AML-193 (cell line): Measurements from ENCODE around the gene RPP25.

Experiments used
- DNase-seq, 2 experiments: peaks; one replicate each; lab custom pipeline; 2025; lab: John Stamatoyannopoulos, UW

The RPP25 gene

DNA sequence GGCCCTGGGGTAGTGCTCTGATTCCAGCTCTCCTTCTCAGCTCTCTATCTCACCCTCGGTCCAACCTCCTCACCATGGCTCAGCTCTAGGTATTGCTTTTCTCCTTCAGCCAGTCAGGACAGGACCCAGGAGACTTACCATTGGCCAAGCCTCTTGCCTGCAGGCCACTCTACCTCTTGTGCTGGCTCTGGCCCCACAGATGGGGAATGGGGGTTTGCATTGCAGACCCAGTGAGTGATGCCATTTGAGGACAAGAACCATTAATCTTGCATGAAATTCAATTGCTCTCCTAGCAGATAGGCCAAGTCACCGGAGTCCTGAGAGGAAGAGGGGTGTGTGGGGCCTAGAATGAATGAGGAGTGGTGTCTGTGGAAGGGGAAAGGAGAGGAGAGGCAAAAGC is 6.1 kb upstream of the RPP25 start:
- no peak for DNase-seq

DNA sequence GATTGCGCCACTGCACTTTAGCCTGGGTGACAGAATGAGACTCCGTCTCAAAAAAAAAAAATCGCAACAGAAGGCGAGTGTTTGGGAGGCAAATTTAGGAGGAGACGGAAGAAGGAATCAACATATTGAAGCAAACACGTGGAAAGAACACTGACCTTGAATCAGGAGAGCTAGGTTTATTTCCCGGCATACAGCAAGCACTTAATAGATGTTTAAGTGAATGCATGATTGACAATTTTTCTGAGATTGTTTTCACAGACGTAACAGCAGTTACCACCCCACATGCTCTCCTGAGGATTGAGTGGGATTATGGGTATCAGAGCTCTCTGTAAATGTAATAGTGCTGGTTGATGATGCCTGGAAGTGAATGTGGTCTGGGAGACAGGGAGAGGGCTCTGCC is 5.6 kb upstream of the RPP25 start:
- DNase-seq, result no peak

DNA sequence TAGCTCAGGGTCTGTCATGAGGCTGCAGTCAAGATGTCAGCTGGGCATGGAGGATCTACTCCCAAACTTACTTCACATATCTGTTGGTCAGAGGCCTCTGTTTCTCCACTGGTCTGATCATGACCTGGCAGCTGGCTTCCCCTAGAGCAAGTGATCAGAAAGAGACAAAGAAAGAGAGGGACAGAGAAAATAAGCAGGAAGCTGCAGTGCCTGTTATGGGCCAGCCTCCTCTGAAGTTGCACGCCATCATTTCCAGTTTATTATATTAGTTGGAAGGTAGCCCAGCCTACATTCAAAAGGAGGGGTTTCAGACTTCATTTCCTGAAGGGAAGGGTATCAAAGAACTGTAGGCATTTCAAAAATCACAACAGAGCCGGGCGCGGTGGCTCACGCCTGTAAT is 5.0 kb upstream of the RPP25 start:
- no peak for DNase-seq

DNA sequence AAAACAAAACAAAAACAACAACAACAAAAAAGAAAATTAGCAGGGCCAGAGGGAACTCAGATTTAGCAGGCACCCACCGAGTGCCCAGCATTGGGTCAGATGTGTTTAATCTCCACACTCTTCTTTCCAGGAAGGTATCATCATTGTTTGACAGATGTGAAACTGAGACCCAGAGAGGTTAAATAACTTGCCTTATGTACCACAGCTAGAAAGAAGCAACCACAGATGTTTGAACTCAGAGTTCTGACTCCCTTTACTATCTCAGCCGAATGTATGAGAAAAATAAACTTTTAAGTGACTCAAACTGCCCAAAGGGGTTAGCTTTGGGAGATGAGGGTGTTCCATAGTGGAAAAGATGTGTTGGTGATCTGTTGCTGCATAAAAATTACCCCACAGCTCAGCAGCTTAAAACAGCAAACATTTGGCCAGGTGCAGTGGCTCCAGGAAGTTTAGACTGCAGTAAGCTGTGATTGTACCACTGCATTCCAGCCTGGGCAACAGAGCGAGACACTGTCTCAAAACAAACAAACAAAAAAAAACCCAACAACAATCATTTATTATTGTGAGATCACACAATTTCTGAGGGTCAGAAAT is 4.5 kb upstream of the RPP25 start:
- DNase-seq, result no peak

DNA sequence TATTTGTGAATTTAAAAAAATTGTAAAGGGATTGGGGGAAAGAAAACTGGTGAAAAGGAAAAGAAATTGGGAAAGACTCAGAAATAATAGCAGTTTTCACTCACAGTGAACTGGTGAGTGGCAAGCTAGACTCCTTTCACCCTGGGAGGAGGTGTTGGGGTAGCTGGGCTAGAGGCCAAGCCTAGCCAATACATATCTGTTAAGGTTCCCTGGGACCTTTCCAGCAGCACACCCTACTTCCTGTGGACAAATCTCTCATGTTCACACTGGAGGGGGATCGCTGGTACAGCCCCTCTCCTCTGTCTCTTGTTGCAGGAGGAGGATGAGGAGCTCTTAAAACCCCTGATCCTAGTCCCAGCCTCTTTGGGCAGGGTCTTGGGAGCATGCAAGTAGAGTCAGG is 3.7 kb upstream of the RPP25 start:
- no peak for DNase-seq

DNA sequence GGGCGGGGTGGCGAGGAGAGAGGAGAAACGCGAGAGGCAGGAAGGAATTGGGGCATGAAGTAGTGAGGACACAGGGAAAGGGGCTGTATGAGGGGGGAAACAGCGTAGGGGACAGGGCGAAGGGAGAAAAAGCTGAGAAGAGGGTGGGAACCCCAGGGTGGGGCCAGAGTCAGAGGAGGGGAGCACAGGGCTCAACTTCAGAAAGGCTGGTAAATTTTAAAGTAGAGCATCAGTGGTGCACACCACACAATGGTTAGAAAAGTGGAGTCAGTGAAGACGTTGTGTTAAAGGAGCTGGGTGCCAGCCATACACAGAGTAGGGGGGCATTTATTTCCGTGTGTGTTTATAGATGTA is 3.0 kb upstream of the RPP25 start:
- DNase-seq, result no peak

DNA sequence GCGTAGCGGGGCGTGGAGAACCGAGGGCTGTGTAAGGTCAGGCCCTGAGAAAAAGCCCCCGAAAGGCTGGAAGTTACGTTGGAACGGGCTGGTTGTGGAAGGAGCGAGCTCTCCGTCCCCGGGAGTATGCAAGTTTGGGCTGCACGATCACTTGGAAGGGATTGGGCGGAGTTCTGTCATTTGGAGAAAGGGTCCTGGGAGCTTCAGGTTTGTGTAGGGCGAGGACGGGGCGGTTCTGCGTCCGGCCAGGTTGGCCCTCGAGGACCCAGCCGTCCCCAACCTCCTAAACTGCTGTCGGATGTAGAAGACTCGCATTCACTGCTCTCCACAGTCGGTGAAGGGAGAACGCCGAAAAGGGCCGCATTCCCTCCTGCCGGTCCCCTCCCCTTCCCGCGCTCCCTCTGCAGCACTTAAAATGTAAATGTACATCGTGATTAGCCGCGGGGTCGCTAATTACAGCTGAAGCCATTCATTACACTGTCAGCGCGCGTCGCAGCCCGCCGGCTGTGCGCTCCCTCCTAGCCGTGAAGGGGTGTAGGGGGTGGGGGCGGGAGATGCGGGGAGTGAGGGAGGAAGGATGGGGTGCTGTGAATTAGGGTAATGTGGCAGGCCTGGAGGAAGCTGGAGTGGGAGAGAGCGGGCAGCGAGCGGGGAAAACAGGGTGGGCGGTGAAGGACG is 2.5 kb upstream of the RPP25 start:
- no peak for DNase-seq

DNA sequence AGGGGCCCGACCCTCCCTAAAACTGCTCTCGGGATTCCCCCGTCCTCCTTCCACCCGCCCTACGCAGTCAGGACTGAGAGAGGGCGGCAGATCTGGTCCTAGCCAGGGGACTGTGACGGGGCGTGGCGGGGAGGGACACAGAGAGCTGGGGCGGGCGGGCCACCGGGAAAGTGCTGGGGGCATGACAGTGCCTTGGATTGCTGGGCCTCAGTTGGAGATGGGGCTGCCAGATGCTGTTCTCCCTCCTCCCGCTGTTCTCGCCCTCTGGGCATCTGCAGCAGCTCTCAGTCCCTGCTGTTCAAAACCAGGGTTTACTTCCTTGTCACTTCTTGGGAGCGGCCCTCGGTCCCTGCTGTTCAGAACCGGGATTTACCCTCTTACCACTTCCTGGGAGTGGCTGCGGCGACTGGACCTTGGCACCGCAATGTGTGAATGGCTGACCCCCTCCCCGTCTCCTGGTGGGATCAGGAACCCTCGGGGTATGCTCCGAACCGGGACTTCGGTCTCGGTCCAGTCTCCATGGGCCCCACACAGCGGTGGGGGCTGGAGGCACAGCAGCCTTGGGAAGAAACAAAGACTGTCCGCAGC is 1.8 kb upstream of the RPP25 start:
- no peak for DNase-seq

DNA sequence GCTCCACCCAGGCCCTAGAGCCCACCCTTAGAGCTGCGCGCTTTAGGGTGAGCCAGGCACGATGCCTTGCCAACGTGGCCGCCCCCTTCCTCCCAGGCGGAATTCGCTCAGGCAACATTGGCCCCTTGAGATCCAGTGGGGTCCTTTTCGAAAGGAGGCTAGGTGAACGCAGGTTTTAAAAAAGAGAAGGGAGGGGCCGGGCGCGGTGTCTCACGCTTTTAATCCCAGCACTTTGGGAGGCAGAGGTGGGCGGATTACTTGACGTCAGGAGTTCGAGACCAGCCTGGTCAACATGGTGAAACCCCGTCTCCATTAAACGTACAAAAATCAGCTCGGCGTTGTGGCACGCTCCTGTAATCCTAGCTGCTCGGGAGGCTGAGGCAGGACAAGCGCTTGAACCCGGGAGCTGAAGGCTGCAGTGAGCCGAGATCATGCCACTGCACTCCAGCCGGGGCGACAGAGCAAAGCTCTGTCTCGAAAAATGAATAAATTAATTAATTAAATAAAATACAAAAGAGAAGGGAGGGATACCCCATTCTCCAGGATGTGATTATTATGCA is 984 bp upstream of the RPP25 start:
- DNase-seq, result no peak

DNA sequence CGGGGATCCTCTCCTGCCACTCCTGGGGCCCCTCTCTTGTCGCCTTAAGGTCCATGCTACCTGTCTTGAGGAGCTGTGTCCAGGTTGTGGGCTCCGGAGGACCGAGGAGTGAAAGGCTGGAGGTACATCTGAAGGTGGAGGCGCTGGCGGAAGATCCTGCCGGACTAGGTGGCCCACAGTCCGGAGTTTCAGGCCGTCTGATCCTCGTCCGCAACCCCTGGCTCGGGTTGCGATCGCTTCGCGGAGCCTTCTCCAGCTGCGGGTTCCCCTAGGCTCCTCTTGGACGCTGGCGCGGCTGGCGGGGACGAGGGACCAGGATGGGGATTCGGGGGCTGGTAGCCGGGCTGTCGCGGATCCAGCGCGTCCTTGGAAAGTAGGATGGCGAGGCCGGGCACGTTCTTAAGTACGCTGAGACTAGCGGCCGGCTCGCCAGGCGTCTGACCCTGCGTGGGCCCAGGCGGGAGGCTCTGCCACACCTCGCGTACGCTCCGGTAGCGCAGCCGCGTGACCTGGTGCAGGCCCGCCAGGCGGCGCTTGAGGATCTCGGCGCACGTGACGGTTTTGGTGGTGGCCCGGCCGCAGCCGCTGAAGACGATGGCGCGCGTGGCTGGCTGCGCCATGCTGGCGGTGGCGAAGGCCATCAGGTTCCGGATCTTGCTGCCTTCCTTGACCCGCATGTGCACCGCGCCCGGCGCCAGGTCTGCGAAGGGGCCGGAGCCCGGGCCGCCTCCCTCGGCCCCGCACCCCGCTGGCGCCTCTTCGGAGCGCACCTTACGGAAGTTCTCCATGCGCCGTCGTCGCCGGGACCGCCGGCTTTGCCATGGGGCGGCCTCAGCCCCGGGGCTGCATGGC is 550 bp downstream of the RPP25 start:
- DNase-seq, result peak; percentile 38 to 52

DNA sequence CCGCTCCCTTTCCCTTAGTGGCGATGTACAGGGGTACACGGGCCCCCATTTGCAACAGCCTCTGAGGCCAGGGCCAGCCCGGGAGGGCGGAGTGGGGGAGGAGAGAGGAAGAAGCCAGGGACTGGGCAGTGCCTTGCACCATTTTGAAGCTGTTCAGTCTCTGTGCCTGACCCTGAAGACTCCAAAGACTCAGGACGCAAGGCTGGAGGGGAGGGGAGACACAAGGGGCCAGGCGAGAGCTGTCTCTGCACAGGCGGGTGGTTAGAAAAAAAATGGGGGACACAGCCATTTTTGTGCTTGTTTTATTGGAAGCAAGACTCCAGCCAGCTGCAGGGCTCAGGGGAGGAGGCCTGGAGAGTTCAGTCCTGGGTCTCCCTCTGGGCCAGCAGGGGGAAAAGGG is 1.6 kb downstream of the RPP25 start:
- no peak for DNase-seq

DNA sequence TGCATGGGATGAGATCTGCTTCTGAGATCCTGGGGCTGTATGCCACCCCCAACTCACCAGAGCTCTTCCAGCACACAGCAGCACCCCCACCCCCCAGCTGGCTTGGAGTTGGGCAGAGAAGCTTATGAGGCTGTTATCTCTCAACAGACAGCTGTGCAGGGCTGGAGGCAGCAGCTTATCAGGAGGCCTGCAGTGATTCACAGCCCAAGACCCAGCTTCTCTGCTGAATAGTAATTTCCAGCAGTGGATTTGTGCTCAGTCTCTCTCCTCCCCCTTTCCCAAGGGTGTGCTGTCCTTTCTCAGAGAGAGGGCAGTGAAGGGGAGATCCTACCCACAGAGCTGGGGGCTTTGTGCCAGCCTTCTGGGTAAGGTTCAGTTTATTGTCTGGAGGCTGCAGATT is 2.1 kb downstream of the RPP25 start:
- DNase-seq, result no peak

DNA sequence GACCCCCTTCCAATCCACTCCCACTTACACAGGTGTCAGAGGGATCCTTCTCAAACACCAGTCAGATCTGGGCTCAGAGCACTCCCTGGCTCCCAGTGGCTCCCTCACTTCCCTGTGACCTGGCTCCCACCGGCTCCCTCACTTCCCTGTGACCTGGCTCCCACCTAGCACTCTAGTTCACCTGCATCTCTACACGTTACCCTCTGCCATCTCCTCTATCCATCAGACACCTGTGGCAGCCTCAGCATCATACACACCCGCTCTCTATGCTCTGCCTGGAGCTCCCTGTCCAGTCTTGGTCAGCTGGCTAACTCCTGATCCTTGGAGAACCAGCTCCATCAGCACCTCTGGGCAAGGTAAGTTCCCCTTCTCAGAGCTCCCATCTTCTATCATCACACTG is 5.6 kb downstream of the RPP25 start:
- DNase-seq, result no peak

DNA sequence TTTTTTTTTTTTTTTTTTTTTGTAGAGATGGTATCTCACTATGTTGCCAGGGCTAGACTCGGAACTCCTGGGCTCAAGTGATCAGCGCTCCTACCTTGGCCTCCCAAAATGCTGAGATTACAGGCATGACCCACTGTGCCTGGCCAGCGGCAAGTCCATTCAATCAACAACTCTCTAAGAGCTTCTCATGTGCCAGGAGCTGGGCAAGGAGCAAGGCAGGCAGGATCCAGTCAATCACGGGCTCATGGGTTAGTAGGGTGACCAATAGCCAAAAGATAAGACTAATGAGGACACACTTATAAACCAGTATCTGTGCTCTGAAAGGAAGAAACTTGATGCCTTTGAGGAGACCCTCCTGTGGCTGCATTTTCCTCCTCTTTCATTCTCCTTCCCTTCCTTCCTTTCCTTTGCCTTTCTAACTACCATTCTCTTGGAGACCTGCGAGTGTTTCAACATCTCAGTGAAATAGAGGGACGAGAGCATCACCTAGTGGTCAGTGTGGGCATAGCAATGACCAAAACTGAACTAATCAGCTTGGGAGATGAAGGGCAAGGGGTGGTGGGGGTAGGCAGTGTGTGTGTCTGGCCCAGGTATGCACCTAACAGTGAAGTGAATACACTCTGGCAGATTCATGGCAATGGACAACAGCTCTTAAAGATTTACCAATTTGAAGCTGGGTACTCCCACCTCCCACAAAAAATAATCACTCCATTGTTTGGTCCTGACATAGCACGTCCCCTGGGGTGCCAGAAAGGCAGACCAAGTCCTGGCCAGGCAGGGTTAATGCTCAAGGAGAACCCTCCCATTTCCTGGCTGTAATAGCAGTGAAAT is 6.3 kb downstream of the RPP25 start:
- DNase-seq, result peak; percentile 52 to 68

DNA sequence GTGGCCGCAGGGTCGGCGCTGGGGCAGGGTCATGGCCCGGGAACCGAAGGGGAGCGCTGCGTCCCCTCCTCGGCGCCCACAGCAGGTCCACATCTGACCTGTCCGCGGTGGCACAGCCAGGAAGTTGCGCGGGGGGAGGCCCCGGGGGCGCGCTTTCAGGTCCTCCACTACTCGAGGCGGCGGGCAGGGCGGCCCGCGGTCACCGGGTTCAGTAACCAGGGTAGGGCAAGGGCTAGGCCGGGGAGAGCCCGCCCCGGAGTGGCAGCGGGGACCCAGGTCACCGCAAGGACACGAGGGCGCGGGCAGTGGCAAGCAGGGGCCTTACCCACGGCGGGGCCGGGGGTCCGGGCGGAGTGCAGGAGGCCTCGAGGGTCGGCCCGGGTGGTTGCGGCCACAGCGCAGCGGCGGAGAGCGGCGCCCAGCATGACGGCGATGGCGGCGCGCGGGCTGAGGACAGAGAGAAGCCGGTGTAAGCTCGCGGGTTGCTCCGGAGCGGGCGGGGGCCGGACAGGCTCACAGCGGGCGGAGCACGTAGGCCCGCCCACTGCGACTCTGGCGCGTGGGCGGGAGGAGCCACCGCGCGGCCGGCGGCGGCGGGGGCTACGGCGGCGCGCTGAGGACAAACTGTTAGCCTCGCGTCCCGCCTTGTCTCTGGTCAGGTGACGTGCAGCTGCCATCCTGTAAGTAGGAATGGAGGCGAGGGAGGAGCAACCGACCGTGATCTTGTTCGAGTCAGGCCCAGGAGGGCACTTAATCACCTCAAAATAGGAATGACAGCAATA is 18.8 kb downstream of the RPP25 start, which contains the start of gene COX5A:
Gene COX5A (minus strand): TSS at position 484 of the 782 bp plus-strand sequence. CDS start 59 bp downstream, at position 425.
- DNase-seq, result peak; percentile 89 to 93

DNA sequence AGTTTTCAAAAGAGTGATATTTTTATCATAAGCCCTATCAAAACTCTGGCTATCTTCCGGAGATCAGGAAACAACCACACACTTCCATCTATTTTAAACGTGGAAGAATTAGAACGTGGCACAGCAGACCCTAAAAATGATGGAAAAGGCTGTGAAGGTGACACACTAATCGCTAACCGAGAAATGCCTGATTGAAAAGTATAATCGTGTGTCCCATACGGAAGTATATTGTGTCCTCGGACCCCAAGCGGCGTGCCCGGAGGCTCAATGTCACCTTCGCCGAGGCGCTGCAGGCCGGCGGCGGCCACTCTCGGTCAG is 19.3 kb downstream of the RPP25 start:
- DNase-seq, result peak in 1 of 2 experiments; percentile 30

DNA sequence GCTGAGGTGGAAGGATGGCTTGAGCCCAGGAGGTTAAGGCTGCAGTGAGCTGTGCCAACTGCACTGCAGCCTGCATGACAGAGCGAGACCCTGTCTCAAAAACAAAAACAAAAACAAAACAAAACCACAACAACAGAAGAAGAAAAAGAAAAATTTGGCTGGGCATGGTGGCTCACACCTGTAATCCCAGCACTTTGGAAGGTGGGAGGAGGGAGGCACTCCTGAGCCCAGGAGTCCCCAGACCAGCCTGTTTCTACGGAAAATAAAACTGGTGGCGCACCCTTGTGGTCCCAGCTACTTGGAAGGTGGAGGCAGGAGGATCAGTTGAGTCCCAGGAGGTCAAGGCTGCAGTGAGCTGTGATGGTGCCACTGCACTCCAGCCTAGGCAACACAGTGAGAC is 21.4 kb downstream of the RPP25 start:
- peak in 1 of 2 experiments; percentile 15 for DNase-seq

DNA sequence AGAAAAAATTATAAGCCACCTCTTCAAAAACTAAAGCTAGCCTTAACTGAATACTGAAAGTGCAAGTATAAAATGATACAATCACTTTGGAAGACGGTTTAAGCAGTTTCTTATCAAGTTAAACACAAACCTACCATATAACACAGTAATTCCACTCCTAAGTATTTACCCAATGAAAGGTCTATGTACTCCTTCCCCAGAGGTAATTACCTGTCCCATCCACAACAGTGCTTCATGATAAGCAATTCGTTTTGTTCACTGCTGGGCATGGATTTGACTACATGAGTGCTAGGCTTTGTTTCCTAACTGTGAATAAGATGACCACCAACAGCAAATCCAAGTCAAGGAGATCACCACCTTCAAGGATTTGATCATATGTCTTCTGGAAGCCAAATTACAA is 23.0 kb downstream of the RPP25 start:
- no peak for DNase-seq

DNA sequence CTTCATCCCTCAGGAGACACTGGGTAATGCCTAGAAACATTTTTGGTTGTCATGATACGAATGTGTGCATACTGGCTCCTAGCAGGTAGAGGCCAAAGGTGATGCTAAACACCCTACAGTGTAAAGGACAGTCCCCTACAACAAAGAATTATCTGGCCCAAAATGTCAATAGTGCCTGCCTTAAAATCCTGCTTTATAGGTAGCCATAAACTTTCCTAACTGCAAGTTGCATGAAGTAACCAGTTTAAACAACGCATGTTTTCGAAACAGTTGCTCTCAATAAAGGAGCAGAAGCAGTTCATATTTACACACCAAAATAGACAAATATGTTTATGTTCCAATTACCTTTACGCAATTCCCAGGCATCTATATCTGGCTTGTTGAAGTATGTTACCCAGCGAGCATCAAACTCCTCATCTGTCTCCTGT is 27.8 kb downstream of the RPP25 start:
- no peak for DNase-seq

DNA sequence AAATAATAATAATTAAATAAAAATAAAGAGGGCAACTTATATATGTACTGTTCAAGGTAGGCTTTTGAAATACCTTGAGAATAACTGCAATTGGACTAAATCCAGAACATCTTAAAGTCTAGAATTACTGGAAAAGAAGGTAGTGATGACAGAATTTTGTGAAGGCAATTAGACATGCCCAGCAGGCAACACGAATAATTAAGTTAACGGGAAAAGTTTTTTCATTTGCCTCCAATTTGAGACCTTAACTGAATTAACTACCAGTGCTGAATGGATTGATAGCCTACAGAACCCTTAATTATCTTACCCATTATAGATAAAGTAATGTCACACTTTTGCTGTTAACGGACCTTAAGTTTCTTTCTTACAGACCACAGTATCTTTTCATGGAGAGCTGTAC is 32.0 kb downstream of the RPP25 start:
- no peak for DNase-seq

DNA sequence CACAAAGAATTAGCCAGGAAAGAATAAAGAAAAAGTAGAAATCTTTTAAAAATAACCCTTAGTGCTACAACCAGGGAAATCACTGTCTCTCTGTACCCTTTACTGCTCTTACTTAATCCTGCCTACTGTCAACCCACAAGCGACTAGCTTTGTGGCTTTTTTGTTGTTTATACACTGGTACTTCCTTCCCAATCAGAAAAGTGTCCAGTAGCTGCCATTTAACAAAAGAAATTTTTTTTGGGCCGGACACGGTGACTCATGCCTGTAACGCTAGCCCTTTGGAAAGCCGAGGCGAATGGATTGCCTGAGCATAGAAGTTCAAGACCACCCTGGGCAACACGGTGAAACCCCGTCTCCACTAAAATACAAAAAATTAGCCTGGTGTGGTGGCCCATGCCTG is 36.1 kb downstream of the RPP25 start:
- no peak for DNase-seq
